Esophagus muscularis mucosa (tissue), 4 donors: ENCODE data around the gene RRP15. TPM values are rescaled to one million over a fixed set of nuclear protein-coding genes. Genes with fewer than 3 reads are reported as not detected.

ENCODE experiments used
- DNase-seq: peaks from one replicate; pipeline ENCODE4 v3.0.0-alpha.2; 2017; ENCODE audit errors: extremely low spot score
- H3K27ac ChIP-seq, 4 donors: fragments of 200-600 bp; sonication (generic); replicated peaks in 1 of 4; 1 replicate in 3 of 4; 2 replicates in 1 of 4; pipeline ENCODE4 v1.5.1; 2016 to 2019; ENCODE audit warnings: mild to moderate bottlenecking in 1 of 4
- H3K27me3 ChIP-seq, 4 donors: fragments of 200-600 bp; sonication (generic); one replicate each; pipeline versions ENCODE4 v1.5.1 to v1.6.0; 2016 to 2019
- H3K36me3 ChIP-seq, 4 donors: fragments of 200-600 bp; sonication (generic); one replicate each; pipeline ENCODE4 v1.5.1; 2016 to 2019
- H3K4me1 ChIP-seq, 4 donors: fragments of 200-600 bp; sonication (generic); one replicate each; pipeline ENCODE4 v1.5.1; 2016 to 2019
- H3K4me3 ChIP-seq, 4 donors: fragments of 200-600 bp; sonication (generic); 1 replicate in 2 of 4; 2 replicates in 2 of 4; pipeline ENCODE4 v1.5.1; 2016 to 2019; ENCODE audit warnings: mild to moderate bottlenecking in 4 of 4, moderate library complexity in 1 of 4
- H3K9me3 ChIP-seq, 4 donors: fragments of 200-600 bp; sonication (generic); 1 replicate in 3 of 4; 2 replicates in 1 of 4; pipeline ENCODE4 v1.5.1; 2016 to 2019
- CTCF ChIP-seq, 3 experiments: fragments of 200-600 bp in 2 of 3; fragments of 450-650 bp in 1 of 3; sonication (generic) in 2 of 3; IDR thresholded peaks; one replicate each; pipeline ENCODE4 v1.5.1; 2017 to 2019; ENCODE audit warnings: antibody characterized with exemption in 3 of 3, mild to moderate bottlenecking in 2 of 3, moderate library complexity in 1 of 3
- EP300 ChIP-seq: sonication (generic); formaldehyde crosslinking; IDR thresholded peaks from one replicate; pipeline ENCODE4 v1.6.1; 2017; ENCODE audit warnings: antibody characterized with exemption
- POLR2A ChIP-seq: fragments of 450-650 bp; IDR thresholded peaks from one replicate; pipeline ENCODE4 v1.6.1; 2017; ENCODE audit warnings: antibody characterized with exemption, moderate library complexity, mild to moderate bottlenecking, low read depth
- POLR2AphosphoS5 ChIP-seq, 2 donors: sonication (generic); formaldehyde crosslinking; IDR thresholded peaks; one replicate each; pipeline ENCODE4 v1.6.1; 2017; ENCODE audit warnings: antibody characterized with exemption in 2 of 2
- WGBS: methylation state at CpG from one replicate; pipeline ENCODE4 v1.1.5; 2018; 5-methylcytosine and 5-hydroxymethylcytosine counted together
- intact Hi-C: fragments of 100-400 bp; cut with DNase I; formaldehyde crosslinking; loops from one replicate; pipeline ENCODE4 v1.15.1; 2023
- total RNA-seq, 4 donors: library from RNA; depleted of rRNA; stranded (reverse); fragments of >200 nt; gene quantifications; one replicate each; pipeline versions ENCODE4 v1.1.0 to v1.2.1, GENCODE V29; 2016

RRP15 gene
- total RNA-seq, 4 donors from 2014 or later, result 7.0 to 9.9 (median 8.1) TPM

- intact Hi-C loops, result no loop called here
- H3K36me3 ChIP-seq, result no peaks in the 10 kb centered on the region
- no peaks in the 10 kb centered on the region for H3K9me3 ChIP-seq
- no peak for TF ChIP-seq EP300
- no peak for TF ChIP-seq POLR2AphosphoS5 (IDR thresholded peaks at IDR 0.05)
- no peak for TF ChIP-seq CTCF (IDR thresholded peaks at IDR 0.05)
- no peak for TF ChIP-seq POLR2A
- DNase-seq, result no peak
- H3K4me1 ChIP-seq, result no peaks in the 10 kb centered on the region
- H3K27me3 ChIP-seq, result no peaks in the 10 kb centered on the region
- no peak overlapping the region for H3K4me3 ChIP-seq
- WGBS, result 69% methylated on average over 3 of the region's 3 CpGs
- no peak overlapping the region for H3K27ac ChIP-seq
These were observed 11.2 kb upstream of the RRP15 start for GRCh38 chr1:218273762-218274479.

GRCh38 chr1:218274511-218274910 lies 10.6 kb upstream of the RRP15 start:
- Histone ChIP-seq H3K4me1 (no peaks in the 10 kb centered on the region), H3K36me3 (no peaks in the 10 kb centered on the region), H3K27ac (no peak overlapping the region), H3K27me3 (no peaks in the 10 kb centered on the region), H3K9me3 (no peaks in the 10 kb centered on the region), H3K4me3 (no peak overlapping the region)
- TF ChIP-seq POLR2A (no peak), CTCF (IDR thresholded peaks at IDR 0.05) (no peak)
- WGBS, result 97% methylated on average over 2 of the region's 2 CpGs
- intact Hi-C loops, result no loop called here
- DNase-seq, result no peak

- H3K4me3 ChIP-seq, result no peak overlapping the region
- intact Hi-C loops, result no loop called here
- WGBS, result 73% methylated on average over 2 of the region's 2 CpGs
- TF ChIP-seq CTCF (IDR thresholded peaks at IDR 0.05) (no peak), POLR2AphosphoS5 (IDR thresholded peaks at IDR 0.05) (no peak), POLR2A (no peak)
- H3K9me3 ChIP-seq, result no peaks in the 10 kb centered on the region
- no peaks in the 10 kb centered on the region for H3K4me1 ChIP-seq
- no peak for DNase-seq
- H3K36me3 ChIP-seq, result no peaks in the 10 kb centered on the region
- H3K27me3 ChIP-seq, result peaks cover 0 to under 1% (median 0%) of the 10 kb centered on the region in 4 donors
- H3K27ac ChIP-seq, result no peak overlapping the region
These were observed 9.3 kb upstream of the RRP15 start for GRCh38 chr1:218275823-218276222.

GRCh38 chr1:218281285-218281684 lies 3.8 kb upstream of the RRP15 start:
- no peaks in the 10 kb centered on the region for H3K36me3 ChIP-seq
- intact Hi-C loops, result no loop called here
- H3K27me3 ChIP-seq, result peaks cover 0 to 5% (median 0%) of the 10 kb centered on the region in 4 donors
- 89% methylated on average over 4 of the region's 4 CpGs for WGBS
- TF ChIP-seq EP300, result no peak
- no peak for TF ChIP-seq POLR2A
- no peak for TF ChIP-seq POLR2AphosphoS5 (IDR thresholded peaks at IDR 0.05)
- TF ChIP-seq CTCF (IDR thresholded peaks at IDR 0.05), result no peak
- peaks cover 6 to 14% (median 12%) of the 10 kb centered on the region in 4 donors for H3K4me1 ChIP-seq
- no peak overlapping the region for H3K27ac ChIP-seq
- H3K4me3 ChIP-seq, result no peak overlapping the region
- no peaks in the 10 kb centered on the region for H3K9me3 ChIP-seq
- no peak for DNase-seq
